ENCODE data around the gene SEMG1.

SEMG1 gene, protein sequence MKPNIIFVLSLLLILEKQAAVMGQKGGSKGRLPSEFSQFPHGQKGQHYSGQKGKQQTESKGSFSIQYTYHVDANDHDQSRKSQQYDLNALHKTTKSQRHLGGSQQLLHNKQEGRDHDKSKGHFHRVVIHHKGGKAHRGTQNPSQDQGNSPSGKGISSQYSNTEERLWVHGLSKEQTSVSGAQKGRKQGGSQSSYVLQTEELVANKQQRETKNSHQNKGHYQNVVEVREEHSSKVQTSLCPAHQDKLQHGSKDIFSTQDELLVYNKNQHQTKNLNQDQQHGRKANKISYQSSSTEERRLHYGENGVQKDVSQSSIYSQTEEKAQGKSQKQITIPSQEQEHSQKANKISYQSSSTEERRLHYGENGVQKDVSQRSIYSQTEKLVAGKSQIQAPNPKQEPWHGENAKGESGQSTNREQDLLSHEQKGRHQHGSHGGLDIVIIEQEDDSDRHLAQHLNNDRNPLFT

DNA sequence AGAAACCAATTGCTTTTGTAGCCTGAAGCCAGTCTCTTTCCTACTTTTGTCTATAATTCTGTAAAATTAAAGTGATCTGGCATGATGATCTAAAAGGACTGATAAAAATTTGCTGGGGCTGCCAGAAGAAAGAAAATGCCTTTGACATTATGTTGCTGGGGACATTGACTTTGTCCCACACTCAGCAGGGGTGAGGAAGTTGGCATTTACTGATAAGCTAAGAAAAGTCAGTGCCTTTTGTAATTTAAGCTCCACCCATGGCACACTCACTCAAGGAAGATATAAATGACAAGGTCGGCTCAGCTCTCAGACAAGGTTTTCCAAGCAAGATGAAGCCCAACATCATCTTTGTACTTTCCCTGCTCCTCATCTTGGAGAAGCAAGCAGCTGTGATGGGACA, at the start of gene SEMG1:
SEMG1 (plus strand) TSS at position 309 of the 400 bp plus-strand sequence; CDS start at position 330, 21 bp downstream.
- no peak for DNase-seq

DNA sequence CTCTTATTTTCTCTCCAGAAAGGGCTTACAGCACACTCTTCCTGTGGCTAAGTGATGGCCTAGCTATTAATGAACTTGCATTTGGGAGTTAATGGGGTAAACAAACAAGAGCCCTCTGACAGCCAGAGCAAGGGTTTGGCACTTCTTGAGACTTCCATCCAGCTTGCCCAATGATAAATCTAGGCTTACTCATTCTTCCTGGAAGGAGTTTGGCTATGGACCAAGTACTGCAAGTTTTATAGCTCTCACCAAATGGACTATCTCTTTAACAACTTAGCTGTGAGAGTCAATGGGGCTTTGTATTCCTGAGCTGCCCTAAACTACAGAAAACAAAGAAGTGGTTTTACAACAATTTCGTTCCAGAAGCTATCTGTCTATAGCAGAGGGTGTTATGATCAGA, 48.9 kb upstream of the SEMG1 start:
- no peak for DNase-seq

DNA sequence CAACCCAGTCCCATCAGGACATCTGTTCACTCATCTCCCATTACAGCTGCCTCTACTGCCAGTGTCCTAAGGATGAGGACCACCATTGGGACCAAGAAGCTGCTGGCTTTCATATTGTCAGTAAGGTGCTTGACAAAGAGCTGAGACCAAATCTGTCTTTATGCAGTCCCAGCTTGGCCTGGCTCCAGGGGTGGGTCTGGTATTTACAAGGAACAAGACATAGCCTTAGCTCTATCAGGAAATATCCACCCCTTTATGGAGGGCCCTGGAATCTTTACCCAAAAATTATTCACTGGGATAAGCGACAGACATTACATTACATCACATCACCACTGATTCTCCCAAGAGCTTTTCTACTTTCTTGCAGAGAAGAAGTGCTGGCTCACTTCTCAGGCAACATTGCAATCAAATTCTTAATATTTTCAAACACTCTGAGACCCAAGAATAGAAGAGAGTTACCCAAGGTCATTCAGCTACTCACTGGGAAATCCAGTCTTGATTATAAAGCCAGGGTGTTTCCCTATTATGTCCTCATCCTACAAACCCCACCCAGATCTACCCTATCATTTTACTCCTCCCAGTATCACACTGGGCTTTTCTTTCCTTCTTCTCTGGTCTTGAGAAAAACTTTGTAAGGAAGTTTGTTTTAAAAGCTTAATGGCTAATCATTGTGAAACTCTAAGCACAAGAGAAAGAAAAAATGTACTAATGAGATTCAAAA, 43.6 kb upstream of the SEMG1 start:
- DNase-seq, result no peak

DNA sequence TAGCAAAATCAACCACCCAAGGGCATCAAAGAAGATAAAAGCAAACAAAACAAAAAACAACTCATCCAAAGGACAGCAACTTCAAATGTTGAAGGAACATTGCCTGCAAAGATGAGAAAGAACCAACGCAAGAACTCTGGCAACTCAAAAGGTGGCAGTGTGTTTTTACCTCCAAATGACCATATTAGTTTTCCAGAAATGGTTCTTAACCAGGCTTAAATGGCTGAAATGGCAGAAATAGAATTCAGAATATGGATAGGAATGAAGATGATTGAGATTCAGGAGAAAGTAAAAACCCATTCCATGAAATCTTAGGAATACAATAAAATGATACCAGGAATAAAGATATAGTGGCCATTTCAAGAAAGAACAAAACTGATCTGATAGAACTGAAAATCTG, 41.9 kb upstream of the SEMG1 start:
- DNase-seq, result no peak

DNA sequence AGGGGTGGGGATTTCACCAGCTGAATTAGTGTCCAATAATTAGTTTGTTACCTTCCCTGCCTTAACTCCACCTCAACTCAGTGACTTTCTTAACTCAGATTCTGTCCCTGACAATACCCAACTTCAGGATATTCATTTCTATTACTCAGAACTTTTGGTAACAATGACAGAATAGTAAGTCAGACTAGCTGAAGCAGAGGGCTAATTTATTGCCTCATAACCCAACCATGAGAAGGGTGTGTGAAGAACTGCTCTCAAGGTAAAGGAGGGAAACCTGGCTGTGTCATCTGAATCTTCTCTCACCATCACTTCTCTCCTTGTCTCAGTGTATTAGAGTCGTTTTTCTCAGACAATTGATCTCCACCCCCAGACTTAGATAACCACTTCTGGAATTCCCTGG, 33.3 kb upstream of the SEMG1 start:
- no peak for DNase-seq

GRCh38 chr20:45174434-45175364, 32.1 kb upstream of the SEMG1 start, which contains the start of gene PI3:
TSS of gene PI3 (plus strand) at chr20:45174902. CDS start at chr20:45174923, 21 bp downstream.
- DNase-seq, result no peak

GRCh38 chr20:45176526-45177267, 30.1 kb upstream of the SEMG1 start:
- no peak for DNase-seq

GRCh38 chr20:45179166-45179565, 27.7 kb upstream of the SEMG1 start:
- DNase-seq, result no peak

GRCh38 chr20:45181639-45182038, 25.2 kb upstream of the SEMG1 start:
- DNase-seq, result no peak

GRCh38 chr20:45183084-45183483, 23.7 kb upstream of the SEMG1 start:
- no peak for DNase-seq

- DNase-seq, result no peak
Measured at GRCh38 chr20:45187693-45188092, 19.1 kb upstream of the SEMG1 start.

- DNase-seq, result no peak
Measured at GRCh38 chr20:45189067-45189609, 17.7 kb upstream of the SEMG1 start.

DNA sequence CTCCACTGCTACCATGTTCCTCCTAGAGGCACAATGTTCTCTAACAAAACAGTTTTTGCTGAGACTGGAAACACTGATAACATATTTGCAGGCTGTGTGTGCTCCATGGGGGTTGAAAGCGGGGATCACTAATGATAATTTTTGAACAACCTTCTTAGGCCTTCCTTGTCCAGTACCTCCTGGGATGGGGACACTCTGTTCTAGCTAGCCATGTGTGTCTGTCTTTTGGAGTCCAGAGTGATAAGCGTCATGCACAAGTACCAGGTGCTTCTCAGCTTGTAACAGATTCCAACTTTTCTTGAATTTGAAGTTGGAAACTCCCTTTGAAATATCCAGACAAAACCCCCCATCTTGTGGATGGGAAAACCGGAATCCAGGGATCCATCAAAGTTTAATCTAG, 17.0 kb upstream of the SEMG1 start:
- no peak for DNase-seq

DNA sequence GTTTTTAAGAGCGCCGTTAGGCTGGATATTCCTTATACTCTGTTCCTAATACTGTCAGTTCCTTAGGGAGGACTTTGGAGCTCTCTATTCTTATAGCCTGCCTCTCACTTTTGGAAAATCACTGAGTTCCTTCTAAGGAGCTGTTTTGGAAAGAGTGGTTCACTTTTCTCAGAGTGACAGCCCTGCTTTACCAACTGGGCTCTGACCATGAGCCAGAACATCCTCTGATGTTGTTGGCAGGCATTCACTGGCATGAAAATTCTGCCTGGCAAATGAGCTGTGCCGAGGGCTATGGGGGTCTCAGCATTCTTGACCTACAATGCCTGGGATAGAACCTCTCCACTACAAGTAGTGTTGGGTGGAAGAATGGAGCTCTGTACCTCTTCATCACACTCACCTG, 14.9 kb upstream of the SEMG1 start:
- no peak for DNase-seq

- no peak for DNase-seq
Measured at GRCh38 chr20:45193331-45193730, 13.5 kb upstream of the SEMG1 start.

- no peak for DNase-seq
Measured at GRCh38 chr20:45209924-45210323, 3.1 kb downstream of the SEMG1 start.

- DNase-seq, result no peak
Measured at GRCh38 chr20:45211569-45212474, 5.0 kb downstream of the SEMG1 start.

- DNase-seq, result no peak
Measured at GRCh38 chr20:45212836-45213235, 6.0 kb downstream of the SEMG1 start.

DNA sequence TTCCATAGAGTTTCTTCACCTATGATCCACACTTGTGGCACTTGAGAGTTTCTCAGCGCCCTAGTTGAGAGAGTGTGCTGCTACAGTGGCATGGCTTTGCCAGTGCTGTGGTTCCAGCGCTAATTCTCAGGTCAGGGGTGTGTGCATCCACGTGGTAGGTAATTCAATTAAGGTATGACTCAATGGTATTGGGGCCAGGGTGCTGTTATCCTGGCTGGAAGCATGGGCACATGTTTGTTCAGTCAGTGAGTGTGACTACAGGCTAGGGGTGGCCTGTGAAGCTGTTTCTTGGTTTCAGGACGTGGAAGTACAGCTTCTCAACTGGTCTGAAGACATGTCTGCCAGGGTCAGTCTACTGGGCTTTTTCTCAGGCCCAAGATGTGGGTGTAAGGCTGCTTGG, 11.3 kb downstream of the SEMG1 start:
- DNase-seq, result no peak

DNA sequence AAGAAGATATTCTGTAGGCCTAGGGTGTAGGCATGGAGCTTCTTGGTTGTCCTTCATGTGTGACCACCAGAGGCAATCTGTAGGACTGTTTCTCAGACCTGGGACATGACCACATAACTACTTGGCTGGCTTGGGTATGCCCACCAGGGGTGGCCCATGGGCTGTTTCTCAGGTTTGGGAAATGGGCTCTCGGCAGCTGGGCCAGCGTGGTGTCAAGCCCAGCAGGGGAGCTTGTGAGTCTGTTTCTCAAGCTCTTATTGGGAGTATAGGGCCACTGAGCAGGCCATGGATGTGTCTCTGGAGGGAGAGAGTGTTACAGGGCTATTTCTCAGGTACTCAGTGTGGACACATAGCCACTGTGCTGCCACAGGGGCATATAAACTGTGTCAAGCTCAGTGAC, 11.8 kb downstream of the SEMG1 start:
- no peak for DNase-seq

DNA sequence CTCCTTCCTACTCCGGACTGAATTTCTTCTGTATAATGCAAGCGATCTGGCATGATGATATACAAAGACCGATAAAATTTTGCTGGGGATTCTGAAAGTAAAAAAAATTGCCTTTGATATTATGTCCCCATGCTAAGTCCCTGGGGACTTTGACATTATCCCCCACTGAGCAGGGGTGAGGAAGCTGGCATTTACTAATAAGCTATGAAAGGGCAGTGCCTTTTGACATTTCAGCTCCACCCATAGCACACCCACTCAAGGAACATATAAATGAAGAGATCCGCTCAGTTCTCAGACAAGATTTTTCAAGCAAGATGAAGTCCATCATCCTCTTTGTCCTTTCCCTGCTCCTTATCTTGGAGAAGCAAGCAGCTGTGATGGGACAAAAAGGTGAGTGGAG, 14.2 kb downstream of the SEMG1 start, which contains the start of gene SEMG2:
SEMG2 (plus strand) TSS at position 298 of the 400 bp plus-strand sequence; CDS start at position 315, 17 bp downstream.
- DNase-seq, result no peak
